Astrocyte (in vitro differentiated cells and primary cell): ENCODE measurements around the gene ZNF800. TPM values are rescaled to one million over a fixed set of nuclear protein-coding genes. Genes with fewer than 3 reads are reported as not detected.

Experiments
- DNase-seq: peaks from one replicate; pipeline ENCODE4 v3.0.0-alpha.2; 2010; ENCODE audit warnings: low read depth
- FAIRE-seq: peaks from 2 replicates; lab custom pipeline; 2011; peaks lifted over from hg19 to GRCh38; lab: Jason Lieb, UNC
- H2AFZ ChIP-seq: 2 replicates; pipeline ENCODE4 v1.6.0; 2012; ENCODE audit warnings: low read depth, low read length, inconsistent platforms
- H3K27ac ChIP-seq: 2 replicates; pipeline ENCODE4 v1.5.1; 2011; ENCODE audit warnings: low read depth, low read length, inconsistent platforms
- H3K27me3 ChIP-seq: 2 replicates; pipeline ENCODE4 v1.6.0; 2011; ENCODE audit warnings: low read length, inconsistent platforms; ENCODE audit not compliant: insufficient read depth
- H3K36me3 ChIP-seq: 2 replicates; pipeline ENCODE4 v1.5.1; 2011; ENCODE audit warnings: low read length, inconsistent platforms; ENCODE audit not compliant: insufficient read depth
- H3K4me1 ChIP-seq: 2 replicates; pipeline ENCODE4 v1.5.1; 2011; ENCODE audit warnings: low read length, inconsistent platforms; ENCODE audit not compliant: insufficient read depth
- H3K4me2 ChIP-seq: 2 replicates; pipeline ENCODE4 v1.6.0; 2012; ENCODE audit warnings: low read length, inconsistent platforms
- H3K4me3 ChIP-seq: 2 replicates; pipeline ENCODE4 v1.5.1; 2011; ENCODE audit warnings: low read depth, mild to moderate bottlenecking, low read length, inconsistent platforms; ENCODE audit not compliant: insufficient read depth
- H3K79me2 ChIP-seq: 2 replicates; pipeline ENCODE4 v1.6.0; 2012; ENCODE audit warnings: mild to moderate bottlenecking, low read length, inconsistent platforms; ENCODE audit not compliant: insufficient read depth
- H3K9ac ChIP-seq: 2 replicates; pipeline ENCODE4 v1.6.0; 2012; ENCODE audit warnings: mild to moderate bottlenecking, low read length, inconsistent platforms
- H3K9me3 ChIP-seq: 2 replicates; pipeline ENCODE4 v1.5.1; 2012; ENCODE audit warnings: low read depth, mild to moderate bottlenecking, low read length, inconsistent platforms; ENCODE audit not compliant: insufficient read depth
- H4K20me1 ChIP-seq: 2 replicates; pipeline ENCODE4 v1.6.0; 2012; ENCODE audit warnings: low read length, inconsistent platforms; ENCODE audit not compliant: insufficient read depth
- H3K27ac Mint-ChIP-seq: one replicate; pipeline ENCODE4 v1.8.0; 2021; ENCODE audit warnings: mild to moderate bottlenecking, mixed read lengths; ENCODE audit not compliant: unreplicated experiment
- H3K27me3 Mint-ChIP-seq: one replicate; pipeline ENCODE4 v1.8.0; 2021; ENCODE audit warnings: low read depth, mixed read lengths; ENCODE audit not compliant: unreplicated experiment
- H3K36me3 Mint-ChIP-seq: one replicate; pipeline ENCODE4 v1.8.0; 2021; ENCODE audit warnings: low read depth, mixed read lengths; ENCODE audit not compliant: unreplicated experiment
- H3K4me1 Mint-ChIP-seq: one replicate; pipeline ENCODE4 v1.8.0; 2021; ENCODE audit warnings: low read depth, mixed read lengths; ENCODE audit not compliant: unreplicated experiment
- H3K4me3 Mint-ChIP-seq: one replicate; pipeline ENCODE4 v1.8.0; 2021; ENCODE audit warnings: mild to moderate bottlenecking, moderate library complexity, mixed read lengths; ENCODE audit not compliant: unreplicated experiment
- H3K9me3 Mint-ChIP-seq: one replicate; pipeline ENCODE4 v1.8.0; 2021; ENCODE audit warnings: mild to moderate bottlenecking, mixed read lengths; ENCODE audit not compliant: unreplicated experiment
- CTCF ChIP-seq: IDR thresholded peaks from 2 replicates; pipeline ENCODE4 v1.5.1; 2011; ENCODE audit warnings: low read depth, mild to moderate bottlenecking, inconsistent platforms, low read length, moderate library complexity; ENCODE audit not compliant: insufficient read depth
- EZH2 ChIP-seq: IDR thresholded peaks from 2 replicates; pipeline ENCODE4 v1.6.1; 2012; ENCODE audit warnings: mild to moderate bottlenecking, low read length, inconsistent platforms; ENCODE audit not compliant: insufficient read depth
- total RNA-seq: library from RNA; stranded (reverse); gene quantifications from 2 replicates; pipeline ENCODE4 v1.2.1, GENCODE V29; 2021

The ZNF800 gene
- total RNA-seq, 1 donor from 2014 or later: 27.9 TPM

- Histone ChIP-seq H3K4me3 (peak overlapping the region; percentile 94), H3K79me2 (peaks cover 40% of the 10 kb centered on the region), H3K9me3 (no peaks in the 10 kb centered on the region), H3K4me1 (peaks cover 10% of the 10 kb centered on the region), H4K20me1 (peaks cover 17% of the 10 kb centered on the region), H2AFZ (peak overlapping the region; percentile 91), H3K27me3 (no peaks in the 10 kb centered on the region), H3K36me3 (peaks cover 8% of the 10 kb centered on the region), H3K9ac (peak overlapping the region; percentile 94), H3K4me2 (peak overlapping the region; percentile 92), H3K27ac (peak overlapping the region; percentile 81)
- H3K4me3 Mint-ChIP-seq: peak overlapping the region; percentile 93
- peaks cover 18% of the 10 kb centered on the region for H3K4me1 Mint-ChIP-seq
- H3K27ac Mint-ChIP-seq: peak overlapping the region; percentile 85
- FAIRE-seq: no peak
- TF ChIP-seq CTCF: no peak
- TF ChIP-seq EZH2: no peak
- no peaks in the 10 kb centered on the region for H3K36me3 Mint-ChIP-seq
- peaks cover 10% of the 10 kb centered on the region for H3K27me3 Mint-ChIP-seq
- no peaks in the 10 kb centered on the region for H3K9me3 Mint-ChIP-seq
- peak; percentile 0 for DNase-seq
These were observed 1.0 kb upstream of the ZNF800 start for GRCh38 chr7:127393368-127394058.

DNA sequence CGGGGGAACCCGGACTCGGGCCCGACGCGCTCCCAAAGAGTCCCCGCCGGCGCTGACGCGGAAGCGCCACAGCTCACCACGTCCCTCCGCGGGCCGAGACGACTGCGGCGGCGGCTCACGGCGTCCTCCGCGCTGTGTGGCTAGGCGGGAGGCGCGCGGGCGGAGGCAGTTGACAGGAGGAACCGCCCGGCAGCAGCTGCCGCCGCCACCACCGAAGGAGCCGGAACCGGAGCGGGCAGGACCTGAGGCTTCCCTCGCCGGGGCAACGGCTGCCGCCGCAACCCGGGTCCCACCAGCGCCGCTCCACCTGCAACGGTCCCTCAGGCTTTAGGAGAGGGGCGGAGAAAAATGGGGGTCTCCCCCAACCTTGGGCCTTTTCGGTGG lies 334 bp downstream of the ZNF800 start:
- Mint-ChIP-seq H3K4me3 (peak overlapping the region; percentile 89), H3K4me1 (peaks cover 20% of the 10 kb centered on the region), H3K27me3 (peaks cover 5% of the 10 kb centered on the region), H3K27ac (no peak overlapping the region), H3K36me3 (no peaks in the 10 kb centered on the region), H3K9me3 (no peaks in the 10 kb centered on the region)
- H3K4me3 ChIP-seq: peak overlapping the region; percentile 94
- H3K9ac ChIP-seq: peak overlapping the region; percentile 94
- H3K4me1 ChIP-seq: peaks cover 10% of the 10 kb centered on the region
- FAIRE-seq (no peak), DNase-seq (peak; percentile 44)
- no peaks in the 10 kb centered on the region for H3K27me3 ChIP-seq
- H2AFZ ChIP-seq: peak overlapping the region; percentile 91
- H3K4me2 ChIP-seq: peak overlapping the region; percentile 92
- H3K36me3 ChIP-seq: peaks cover 11% of the 10 kb centered on the region
- peaks cover 24% of the 10 kb centered on the region for H4K20me1 ChIP-seq
- H3K27ac ChIP-seq: peak overlapping the region; percentile 81
- TF ChIP-seq EZH2 (no peak), CTCF (no peak)
- H3K9me3 ChIP-seq: no peaks in the 10 kb centered on the region
- H3K79me2 ChIP-seq: peaks cover 53% of the 10 kb centered on the region
